GM12801 (cell line): ENCODE measurements around the gene FOXP1.

Experiments used
- CTCF ChIP-seq: IDR thresholded peaks from one replicate; pipeline ENCODE4 v1.5.1; 2011; ENCODE audit warnings: control low read depth; ENCODE audit not compliant: insufficient read length; ENCODE audit errors: extremely low read depth

FOXP1 gene

GRCh38 chr3:71008350-71008935 is 575.1 kb downstream of the FOXP1 start:
- TF ChIP-seq CTCF = no peak

GRCh38 chr3:71006810-71007785 is 576.4 kb downstream of the FOXP1 start:
- no peak for TF ChIP-seq CTCF

GRCh38 chr3:71005702-71006321 is 577.7 kb downstream of the FOXP1 start:
- TF ChIP-seq CTCF = no peak

DNA sequence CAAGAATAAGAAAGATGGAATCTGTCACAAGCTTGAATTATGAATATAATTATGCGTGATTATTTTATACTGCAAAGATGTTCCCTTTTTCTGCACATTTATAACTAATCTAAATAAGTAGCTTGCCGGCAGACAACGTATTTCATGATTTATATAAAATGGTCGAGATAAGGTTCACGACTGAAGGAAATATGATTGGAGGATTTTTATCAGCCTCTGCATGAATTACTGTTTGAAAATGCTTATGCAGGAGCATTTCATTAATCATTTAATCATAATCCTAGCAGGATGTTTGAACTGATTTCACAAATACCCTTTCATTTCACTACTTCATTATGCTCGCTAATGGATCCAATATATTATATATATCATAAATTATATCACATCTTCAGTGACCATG is 580.0 kb downstream of the FOXP1 start:
- TF ChIP-seq CTCF = no peak

- TF ChIP-seq CTCF = no peak
Measured at GRCh38 chr3:71002298-71002697, 581.2 kb downstream of the FOXP1 start.

DNA sequence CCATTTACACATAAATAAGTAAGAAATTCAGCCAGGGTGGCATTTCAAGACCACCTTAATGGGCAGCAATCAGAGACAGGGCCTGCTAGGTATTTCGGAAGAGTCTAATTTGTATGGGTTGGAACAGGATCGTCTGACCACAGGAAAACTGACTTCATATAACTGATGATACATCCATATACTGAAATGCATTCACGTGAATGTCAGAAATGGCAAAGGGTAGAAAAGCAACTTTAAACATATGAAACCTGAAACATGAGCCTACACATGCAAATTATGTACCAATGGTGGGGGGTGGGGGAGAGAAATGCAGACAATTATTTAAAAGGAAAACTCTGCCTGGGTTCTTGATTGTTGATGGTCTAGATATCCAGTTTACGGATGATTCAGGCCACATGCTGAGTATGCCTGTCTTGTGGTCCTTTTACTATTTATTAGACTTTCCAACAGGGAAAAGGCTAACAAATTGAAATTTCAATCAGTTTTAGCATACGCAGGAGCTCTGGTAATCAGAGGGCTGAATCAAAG is 582.2 kb downstream of the FOXP1 start:
- TF ChIP-seq CTCF = no peak

GRCh38 chr3:71000483-71000882 is 583.0 kb downstream of the FOXP1 start:
- TF ChIP-seq CTCF = no peak
